ENCODE results near the gene SPRR2E. TPM values are rescaled to one million over a fixed set of nuclear protein-coding genes. Genes with fewer than 3 reads are reported as not detected.
"Not testable (repeated sequence)": the region's sequence is repeated elsewhere in the genome, so short reads cannot be mapped to it uniquely, and the experiment has no call there.

The SPRR2E gene
- total RNA-seq, 1 donor: not detected

GRCh38 chr1:153125536-153125935 is 31.2 kb upstream of the SPRR2E start:
- no peak overlapping the region for H3K4me3 ChIP-seq (ENCODE audit: low read depth, low read length)
- DNase-seq (ENCODE audit: low read depth): no peak
- TF ChIP-seq CTCF (IDR thresholded peaks at IDR 0.05; ENCODE audit: insufficient read depth, low read depth, low read length): no peak

- H3K4me3 ChIP-seq (ENCODE audit: low read depth, low read length); DNase-seq (ENCODE audit: low read depth): not testable (repeated sequence)
These were observed 29.5 kb upstream of the SPRR2E start for GRCh38 chr1:153123793-153124192.

GRCh38 chr1:153122831-153123421 is 28.6 kb upstream of the SPRR2E start:
- no peak for TF ChIP-seq CTCF (IDR thresholded peaks at IDR 0.05; ENCODE audit: insufficient read depth, low read depth, low read length)
- no peak overlapping the region for H3K4me3 ChIP-seq (ENCODE audit: low read depth, low read length)
- DNase-seq (ENCODE audit: low read depth): no peak

- DNase-seq (ENCODE audit: low read depth): no peak
- no peak overlapping the region for H3K4me3 ChIP-seq (ENCODE audit: low read depth, low read length)
- no peak for TF ChIP-seq CTCF (IDR thresholded peaks at IDR 0.05; ENCODE audit: insufficient read depth, low read depth, low read length)
These were observed 26.6 kb upstream of the SPRR2E start for GRCh38 chr1:153120945-153121344.

GRCh38 chr1:153119491-153119971 is 25.2 kb upstream of the SPRR2E start:
- TF ChIP-seq CTCF (IDR thresholded peaks at IDR 0.05; ENCODE audit: insufficient read depth, low read depth, low read length): no peak
- H3K4me3 ChIP-seq (ENCODE audit: low read depth, low read length): no peak overlapping the region
- no peak for DNase-seq (ENCODE audit: low read depth)

GRCh38 chr1:153115264-153115663 is 20.9 kb upstream of the SPRR2E start:
- DNase-seq (ENCODE audit: low read depth); H3K4me3 ChIP-seq (ENCODE audit: low read depth, low read length): not testable (repeated sequence)

GRCh38 chr1:153113416-153113815 is 19.1 kb upstream of the SPRR2E start, which contains the start of gene SPRR2F:
Gene SPRR2F (minus strand): TSS chr1:153113516. CDS start chr1:153112733, 783 bp downstream.
- TF ChIP-seq CTCF (IDR thresholded peaks at IDR 0.05; ENCODE audit: insufficient read depth, low read depth, low read length): no peak
- DNase-seq (ENCODE audit: low read depth): no peak

GRCh38 chr1:153112454-153112853 is 18.1 kb upstream of the SPRR2E start:
- not testable (repeated sequence) for H3K4me3 ChIP-seq (ENCODE audit: low read depth, low read length); DNase-seq (ENCODE audit: low read depth)

More at GRCh38 chr1:153113416-153113815, 19.1 kb upstream of the SPRR2E start, which contains the start of gene SPRR2F:
- no peak within 1 kb of the TSS for H3K4me3 ChIP-seq (ENCODE audit: low read depth, low read length)

Data from fibroblast of villous mesenchyme (primary cell).